M059J (cell line): Measurements from ENCODE around the gene TREH. TPM values are rescaled to one million over a fixed set of nuclear protein-coding genes. Genes with fewer than 3 reads are reported as not detected.
A peak's percentile ranks its signal among the peaks of the same experiment; 100 is the strongest.

Experiments
- DNase-seq: peaks from one replicate; pipeline ENCODE4 v3.0.0-alpha.2; 2012; ENCODE audit warnings: low read depth
- total RNA-seq: library from RNA; depleted of rRNA; stranded (reverse); fragments of >200 nt; shearing (Covaris generic); gene quantifications from 2 replicates; pipeline ENCODE4 v1.2.3, GENCODE V29; 2014

TREH gene
- total RNA-seq, 1 experiment from 2014 or later, result not detected

- DNase-seq, result no peak
Observed at GRCh38 chr11:118666371-118666770, 13.1 kb downstream of the TREH start.

DNA sequence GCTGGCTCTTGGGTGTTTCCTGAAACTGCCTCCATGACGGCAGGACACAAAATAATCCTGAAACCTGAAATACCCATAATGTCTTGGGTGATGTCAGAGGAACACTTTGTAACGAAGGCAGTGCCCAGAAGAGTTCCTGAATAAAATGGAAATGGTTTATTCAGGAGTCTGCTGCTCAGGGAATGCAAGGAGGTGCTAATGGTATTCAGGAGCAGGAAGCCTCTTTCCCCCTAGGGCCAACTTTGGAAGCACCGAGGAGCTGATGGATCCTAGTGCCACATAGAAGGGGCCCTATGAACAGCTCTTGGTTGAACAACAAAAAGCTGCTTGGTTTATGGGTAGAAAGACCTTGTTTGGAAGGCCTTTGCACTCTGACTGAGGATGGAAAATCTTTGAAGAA, 15.5 kb downstream of the TREH start:
- no peak for DNase-seq

- no peak for DNase-seq
Observed at GRCh38 chr11:118663381-118663780, 16.1 kb downstream of the TREH start.

DNA sequence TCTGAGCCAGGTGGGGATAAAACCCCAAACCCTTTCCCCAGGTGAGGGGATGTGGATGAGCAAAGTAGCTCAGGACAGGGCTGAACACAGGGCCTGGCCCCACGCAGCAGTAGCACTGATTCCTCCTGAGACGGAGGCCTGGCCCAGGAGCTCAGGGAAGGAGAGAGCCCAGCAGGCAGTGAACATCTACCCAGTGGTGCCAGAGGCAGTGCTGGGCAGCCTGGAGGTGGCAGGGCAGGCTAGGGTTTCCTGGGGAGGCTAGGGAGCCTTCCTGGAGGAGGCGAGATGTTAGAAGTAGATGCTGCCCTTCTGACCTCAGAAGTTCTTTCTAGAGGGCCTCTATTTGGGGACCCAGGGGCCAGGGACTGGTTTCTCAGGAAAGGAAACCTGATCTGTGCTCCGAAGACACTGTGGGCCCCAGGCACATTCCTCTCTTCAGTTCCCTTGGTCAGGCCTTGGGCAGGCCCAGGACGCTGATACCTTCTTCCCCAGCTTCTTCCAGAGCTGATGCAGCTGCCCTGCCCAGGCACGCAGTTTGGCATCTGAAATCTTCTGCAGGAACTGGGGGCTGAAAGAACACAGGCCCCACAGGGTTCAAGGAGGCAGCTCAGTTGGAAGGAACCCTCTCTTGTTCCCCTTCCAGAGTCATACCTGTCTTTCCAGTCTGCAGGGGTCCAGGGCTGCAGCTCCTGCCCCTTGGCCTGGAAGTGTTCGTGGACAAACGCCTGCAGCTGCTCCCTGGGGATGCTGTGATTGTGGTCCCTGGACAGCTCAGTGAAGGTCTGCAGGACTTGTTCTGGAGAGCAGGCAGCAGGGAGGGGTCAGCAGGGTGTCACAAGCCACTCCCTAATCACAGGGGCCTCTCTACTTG, 16.8 kb downstream of the TREH start:
- no peak for DNase-seq

GRCh38 chr11:118661425-118662301, 17.8 kb downstream of the TREH start:
- DNase-seq, result no peak

GRCh38 chr11:118660681-118661424, 18.6 kb downstream of the TREH start:
- no peak for DNase-seq

DNA sequence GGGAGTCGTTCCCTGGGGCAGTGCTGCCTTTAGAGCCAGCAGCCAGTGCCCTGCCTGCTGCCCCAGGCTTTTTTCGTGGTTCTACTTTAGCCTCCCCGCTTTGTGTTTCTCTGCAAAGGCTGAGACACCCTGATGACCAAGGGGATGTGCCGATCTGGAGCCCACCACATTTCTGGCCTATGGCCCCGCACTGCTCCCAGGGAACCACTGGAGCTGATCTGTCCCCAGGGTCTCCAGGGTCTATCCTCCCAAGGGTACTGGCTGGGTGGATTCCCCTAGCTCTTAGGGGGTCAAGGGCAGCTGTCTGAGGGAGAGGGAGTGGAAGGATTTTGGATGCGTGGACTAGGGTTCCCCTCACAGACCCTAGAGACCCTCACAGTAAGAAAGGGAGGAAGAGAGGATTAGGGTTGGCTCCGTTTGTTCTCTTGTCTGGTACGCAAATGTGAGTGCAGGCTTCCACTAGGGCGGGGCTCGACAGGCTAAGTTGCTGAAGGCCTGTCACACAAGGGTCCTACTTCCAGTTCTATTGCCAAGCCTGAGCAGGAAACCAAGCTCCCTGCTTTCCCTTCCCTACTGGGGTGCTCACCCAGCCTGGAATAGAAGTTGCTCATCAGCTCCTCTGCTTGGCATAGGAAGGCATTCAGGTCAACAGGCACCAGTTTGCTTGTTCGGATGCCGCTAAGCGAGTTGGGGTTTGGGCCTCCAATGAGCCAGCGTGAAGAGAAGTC, 19.3 kb downstream of the TREH start:
- no peak for DNase-seq

GRCh38 chr11:118659314-118659952, 20.0 kb downstream of the TREH start:
- peak; percentile 81 for DNase-seq

- DNase-seq, result peak; percentile 51
Observed at GRCh38 chr11:118658429-118659313, 20.8 kb downstream of the TREH start.

DNA sequence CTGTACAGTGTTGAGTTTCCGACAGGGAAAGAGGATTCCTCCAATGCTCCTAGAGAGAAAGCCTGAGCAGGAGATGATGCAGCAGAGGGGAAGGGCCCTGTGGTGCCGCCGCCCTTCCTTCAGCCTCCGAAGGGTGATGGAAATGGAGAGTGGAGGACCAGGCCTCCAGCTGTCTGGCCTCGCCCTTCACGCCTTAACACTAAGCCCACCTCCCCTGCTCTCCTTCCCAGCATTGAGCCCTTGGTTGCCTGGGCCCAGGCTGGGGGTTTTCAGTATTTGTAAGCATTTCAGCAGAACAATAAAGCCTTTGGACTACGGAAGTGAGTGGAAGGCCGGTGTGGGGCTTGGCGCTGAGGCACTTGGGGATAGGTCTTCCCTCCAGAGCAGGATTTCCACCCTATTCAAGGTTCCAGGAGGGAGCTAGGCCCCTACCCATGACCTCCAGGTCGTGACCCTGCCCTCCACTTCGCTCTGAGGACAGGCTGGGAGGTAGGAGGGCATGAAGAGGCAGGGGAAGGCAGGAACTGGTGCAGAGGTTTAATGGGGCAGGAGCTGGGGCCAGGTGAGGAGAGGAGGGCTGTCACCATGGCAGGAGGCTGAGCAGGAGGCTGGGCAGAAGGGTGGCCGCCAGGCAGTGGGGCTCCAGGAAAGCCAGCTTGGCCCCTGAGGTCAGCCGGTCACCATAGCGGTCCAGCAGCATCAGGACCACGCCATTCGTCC, 21.6 kb downstream of the TREH start:
- no peak for DNase-seq

- peak; percentile 52 for DNase-seq
Observed at GRCh38 chr11:118657238-118657637, 22.2 kb downstream of the TREH start.

DNA sequence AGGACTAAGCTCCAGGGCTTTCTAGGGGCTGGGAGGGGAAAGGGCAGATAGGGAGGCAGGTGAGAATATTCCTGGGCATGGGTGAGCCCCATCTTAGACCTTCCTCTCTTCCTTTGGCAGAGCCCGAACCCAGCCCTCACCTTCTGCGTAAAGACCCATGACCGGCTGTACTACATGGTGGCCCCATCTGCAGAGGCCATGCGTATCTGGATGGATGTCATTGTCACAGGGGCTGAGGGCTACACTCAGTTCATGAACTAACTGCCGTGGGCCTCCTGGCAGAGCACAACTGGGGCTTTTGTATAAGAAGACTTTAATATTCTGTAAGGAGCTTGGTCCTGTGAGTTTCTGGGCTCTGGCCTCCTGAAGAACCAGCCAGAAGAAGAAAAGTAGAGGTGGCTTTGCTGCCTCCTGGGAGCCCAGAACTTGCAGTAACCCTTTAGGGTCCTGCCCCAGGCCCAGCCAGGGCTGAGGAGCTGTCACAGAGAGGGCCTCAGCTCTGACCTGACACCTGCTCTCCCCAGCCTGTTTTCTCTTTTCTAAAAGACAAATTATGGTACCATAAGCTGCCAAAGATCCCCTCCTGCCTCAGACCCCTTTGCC, 22.8 kb downstream of the TREH start:
- no peak for DNase-seq

GRCh38 chr11:118655486-118656190, 23.8 kb downstream of the TREH start:
- DNase-seq, result no peak

DNA sequence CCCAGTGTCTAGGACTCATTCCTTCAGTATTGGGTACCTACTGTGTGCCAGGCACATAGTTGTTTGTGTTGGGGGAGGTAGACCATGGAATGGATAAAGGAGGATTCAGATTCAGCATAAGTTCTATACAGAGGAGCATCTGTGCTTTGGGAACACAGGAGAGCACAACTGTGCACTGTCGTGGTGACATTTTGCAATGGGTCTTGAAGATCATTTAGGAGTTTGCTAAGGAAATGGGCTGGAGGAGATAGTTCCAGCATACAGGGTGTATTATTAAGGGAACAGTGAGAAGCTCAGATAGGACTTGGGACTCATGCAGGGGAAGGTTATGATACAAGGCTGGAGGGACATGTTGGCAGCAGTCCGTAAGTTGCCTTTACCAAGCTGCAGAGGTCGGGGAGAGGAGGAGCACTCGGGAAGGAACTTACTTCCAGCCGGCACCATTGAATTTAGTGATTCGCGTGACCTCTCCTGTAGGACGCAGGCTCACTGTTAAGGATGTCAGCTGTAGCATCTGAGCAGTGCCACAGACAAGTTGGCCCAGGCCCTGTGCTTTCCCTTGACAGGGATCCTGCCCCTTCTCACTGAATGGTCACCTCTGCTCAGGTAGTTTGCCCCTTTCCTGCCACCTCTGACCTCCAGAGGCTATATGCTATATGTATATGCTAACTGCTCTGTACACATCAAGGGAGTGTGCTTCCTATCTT, 25.6 kb downstream of the TREH start:
- DNase-seq, result no peak

DNA sequence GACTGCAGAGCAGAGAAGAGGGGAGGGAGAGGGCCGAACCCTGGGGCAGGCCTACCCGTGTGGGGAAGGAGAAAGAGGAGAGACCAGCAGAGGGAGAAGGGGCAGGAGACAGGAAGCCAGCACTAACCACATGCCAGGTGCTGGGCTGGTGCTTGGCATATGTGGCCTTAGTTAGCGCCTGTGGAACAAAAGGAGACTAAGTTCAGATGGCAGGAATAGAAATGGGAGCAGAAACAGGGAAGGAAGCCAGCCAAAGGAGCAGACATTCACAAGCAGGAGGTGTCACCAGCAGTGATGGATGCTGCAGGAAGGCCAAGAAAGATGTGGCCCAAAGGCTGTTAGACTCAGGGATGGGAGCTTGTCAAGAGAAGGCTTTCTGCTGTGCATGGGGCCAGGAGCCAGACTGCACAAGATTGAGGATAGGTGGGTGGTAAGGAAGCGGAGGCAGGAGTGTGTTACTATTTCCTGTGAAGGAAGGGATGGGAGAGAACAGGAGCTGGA, 26.7 kb downstream of the TREH start:
- no peak for DNase-seq

DNA sequence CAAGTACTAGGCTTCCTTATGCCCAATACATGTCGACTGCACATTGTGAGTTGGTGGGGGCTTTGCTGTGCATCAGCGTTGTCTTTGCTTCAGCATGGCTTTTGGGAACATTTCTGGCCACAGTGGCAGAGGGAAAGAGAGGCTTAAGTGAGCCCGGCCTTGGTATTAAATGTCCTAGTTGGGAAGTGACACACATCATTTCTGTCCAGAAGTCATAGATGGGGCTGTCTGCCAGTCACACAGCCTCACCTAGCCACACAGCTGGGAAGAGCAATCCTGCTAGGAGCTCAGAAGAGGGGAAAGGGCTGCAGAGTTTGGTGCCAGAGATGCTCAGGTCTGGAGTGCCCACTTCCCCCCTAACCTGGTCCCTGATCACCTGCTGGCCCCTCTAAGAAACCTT, 27.6 kb downstream of the TREH start:
- DNase-seq, result no peak

DNA sequence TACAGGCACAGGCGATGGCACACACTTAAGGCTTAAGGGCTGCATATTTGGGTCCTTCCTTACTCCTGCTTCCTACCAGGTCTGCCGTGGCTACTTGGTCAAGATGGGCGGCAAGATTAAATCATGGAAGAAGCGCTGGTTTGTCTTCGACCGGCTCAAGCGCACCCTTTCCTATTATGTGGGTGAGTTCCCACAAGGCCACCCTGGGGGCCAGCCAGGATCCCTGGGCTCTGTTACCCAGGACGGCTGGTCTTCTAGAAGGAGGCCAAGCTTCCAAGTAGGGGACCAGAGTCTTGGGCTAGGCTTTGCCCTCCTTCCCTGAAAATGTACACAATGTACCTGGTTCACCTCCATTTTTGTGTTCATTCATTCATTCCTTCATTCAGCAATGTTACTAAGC, 29.1 kb downstream of the TREH start:
- no peak for DNase-seq
